H9 (cell line): ENCODE measurements around the gene ACAD10. TPM values are rescaled to one million over a fixed set of nuclear protein-coding genes. Genes with fewer than 3 reads are reported as not detected.

Experiments
- DNase-seq: peaks from one replicate; pipeline ENCODE4 v3.0.0-alpha.2; 2017
- H2AFZ ChIP-seq: one replicate; pipeline ENCODE4 v1.6.1; 2013; ENCODE audit warnings: mild to moderate bottlenecking, low read length, control low read depth, moderate library complexity
- H2AK5ac ChIP-seq: 2 replicates; pipeline ENCODE4 v1.6.1; 2013; ENCODE audit warnings: low read length, control low read depth, mixed read lengths; ENCODE audit not compliant: insufficient read length
- H2BK120ac ChIP-seq: one replicate; pipeline ENCODE4 v1.6.1; 2013; ENCODE audit warnings: low read depth, mild to moderate bottlenecking, low read length, control low read depth, inconsistent platforms; ENCODE audit not compliant: poor library complexity, severe bottlenecking
- H2BK12ac ChIP-seq: 2 replicates; pipeline ENCODE4 v1.6.1; 2013; ENCODE audit warnings: low read length, control low read depth, mixed read lengths, low read depth; ENCODE audit not compliant: insufficient read length
- H2BK15ac ChIP-seq: 2 replicates; pipeline ENCODE4 v1.6.1; 2013; ENCODE audit warnings: low read depth, low read length, control low read depth
- H2BK20ac ChIP-seq: one replicate; pipeline ENCODE4 v1.6.1; 2013; ENCODE audit warnings: low read depth, mild to moderate bottlenecking, low read length, control low read depth, inconsistent platforms; ENCODE audit not compliant: poor library complexity, severe bottlenecking
- H2BK5ac ChIP-seq: 2 replicates; pipeline ENCODE4 v1.6.1; 2013; ENCODE audit warnings: low read length, control low read depth, mixed read lengths; ENCODE audit not compliant: insufficient read length
- H3K14ac ChIP-seq: 2 replicates; pipeline ENCODE4 v1.6.1; 2013; ENCODE audit warnings: low read length, control low read depth; ENCODE audit not compliant: insufficient read depth
- H3K18ac ChIP-seq: 2 replicates; pipeline ENCODE4 v1.6.1; 2013; ENCODE audit warnings: low read depth, mild to moderate bottlenecking, mixed read lengths, low read length, control low read depth; ENCODE audit not compliant: insufficient read length
- H3K23ac ChIP-seq: 2 replicates; pipeline ENCODE4 v1.6.1; 2013; ENCODE audit warnings: low read length, control low read depth, mixed read lengths, low read depth; ENCODE audit not compliant: insufficient read length
- H3K23me2 ChIP-seq: 2 replicates; pipeline ENCODE4 v1.6.1; 2013; ENCODE audit warnings: low read depth, mild to moderate bottlenecking, mixed read lengths, low read length, control low read depth; ENCODE audit not compliant: insufficient read length, poor library complexity, severe bottlenecking
- H3K27ac ChIP-seq: 2 replicates; pipeline ENCODE4 v1.5.1; 2013; ENCODE audit warnings: low read length, control low read depth, mixed read lengths, low read depth; ENCODE audit not compliant: insufficient read length
- H3K27me3 ChIP-seq: 2 replicates; pipeline ENCODE4 v1.6.1; 2013; ENCODE audit warnings: low read length, control low read depth, inconsistent platforms; ENCODE audit not compliant: insufficient read depth
- H3K4ac ChIP-seq: 2 replicates; pipeline ENCODE4 v1.6.1; 2013; ENCODE audit warnings: low read depth, mild to moderate bottlenecking, control low read depth, inconsistent platforms, low read length, moderate library complexity
- H3K4me1 ChIP-seq: 2 replicates; pipeline ENCODE4 v1.6.1; 2013; ENCODE audit warnings: low read length, control low read depth, inconsistent platforms; ENCODE audit not compliant: insufficient read depth
- H3K4me2 ChIP-seq: 2 replicates; pipeline ENCODE4 v1.6.1; 2013; ENCODE audit warnings: low read length, control low read depth, mixed read lengths; ENCODE audit not compliant: insufficient read length, insufficient read depth
- H3K56ac ChIP-seq: 2 replicates; pipeline ENCODE4 v1.6.1; 2013; ENCODE audit warnings: low read depth, mild to moderate bottlenecking, mixed read lengths, low read length, control low read depth; ENCODE audit not compliant: insufficient read length
- H3K79me1 ChIP-seq: 2 replicates; pipeline ENCODE4 v1.6.1; 2013; ENCODE audit warnings: low read depth, mild to moderate bottlenecking, moderate library complexity, low read length, control low read depth, inconsistent platforms; ENCODE audit not compliant: insufficient read depth, poor library complexity, severe bottlenecking
- H3K79me2 ChIP-seq: 2 replicates; pipeline ENCODE4 v1.6.1; 2013; ENCODE audit warnings: low read length, control low read depth, inconsistent platforms; ENCODE audit not compliant: insufficient read depth
- H3K9ac ChIP-seq: 2 replicates; pipeline ENCODE4 v1.6.1; 2013; ENCODE audit warnings: low read length, control low read depth, mixed read lengths; ENCODE audit not compliant: insufficient read length; ENCODE audit errors: extremely low read depth
- H3K9me3 ChIP-seq: one replicate; pipeline ENCODE4 v1.6.1; 2013; ENCODE audit warnings: low read depth, low read length, inconsistent platforms; ENCODE audit not compliant: control insufficient read depth
- H3T11ph ChIP-seq: one replicate; pipeline ENCODE4 v1.6.1; 2013; ENCODE audit warnings: mild to moderate bottlenecking, low read length, control low read depth, inconsistent platforms
- H4K20me1 ChIP-seq: one replicate; pipeline ENCODE4 v1.6.1; 2013; ENCODE audit not compliant: control insufficient read depth, insufficient read length, insufficient read depth
- H4K5ac ChIP-seq: 2 replicates; pipeline ENCODE4 v1.6.1; 2013; ENCODE audit warnings: low read depth, mild to moderate bottlenecking, mixed read lengths, low read length, control low read depth; ENCODE audit not compliant: insufficient read length
- H4K8ac ChIP-seq: replicated peaks from 2 replicates; pipeline ENCODE4 v1.6.1; 2013; ENCODE audit warnings: low read length, control low read depth, mixed read lengths, low read depth; ENCODE audit not compliant: insufficient read length
- H4K91ac ChIP-seq: 2 replicates; pipeline ENCODE4 v1.6.1; 2013; ENCODE audit warnings: low read depth, mild to moderate bottlenecking, moderate library complexity, mixed read lengths, low read length, control low read depth; ENCODE audit not compliant: insufficient read length
- H3K27ac Mint-ChIP-seq, 3 experiments: 2 replicates in 2 of 3; 3 replicates in 1 of 3; pipeline ENCODE4 v1.8.0; 2020 to 2021; ENCODE audit warnings: mixed read lengths in 3 of 3, mild to moderate bottlenecking in 1 of 3, moderate library complexity in 1 of 3
- H3K27me3 Mint-ChIP-seq: 2 replicates; pipeline ENCODE4 v1.8.0; 2021; ENCODE audit warnings: low read depth, mild to moderate bottlenecking, moderate library complexity, mixed read lengths
- H3K36me3 Mint-ChIP-seq, 3 experiments: 2 replicates in 2 of 3; 3 replicates in 1 of 3; pipeline ENCODE4 v1.8.0; 2020 to 2021; ENCODE audit warnings: low read depth in 3 of 3, mixed read lengths in 3 of 3; ENCODE audit not compliant: insufficient read depth in 1 of 3
- H3K4me1 Mint-ChIP-seq, 2 experiments: 2 replicates each; pipeline ENCODE4 v1.8.0; 2020; ENCODE audit warnings: mixed read lengths in 2 of 2
- H3K4me3 Mint-ChIP-seq, 2 experiments: 2 replicates in 1 of 2; 3 replicates in 1 of 2; pipeline ENCODE4 v1.8.0; 2020 to 2021; ENCODE audit warnings: mild to moderate bottlenecking in 2 of 2, mixed read lengths in 2 of 2, moderate library complexity in 1 of 2
- H3K9me3 Mint-ChIP-seq, 2 experiments: 2 replicates in 1 of 2; 3 replicates in 1 of 2; pipeline ENCODE4 v1.8.0; 2020; ENCODE audit warnings: mild to moderate bottlenecking in 2 of 2, mixed read lengths in 2 of 2, moderate library complexity in 1 of 2
- WGBS: extraction: QIAGEN DNeasy Blood & Tissue Kit; methylation state at CpG from one replicate; pipeline ENCODE4 v1.1.7; 2013; ENCODE audit warnings: missing lambda C conversion rate, low lambda C conversion rate, mixed read lengths; ENCODE audit not compliant: insufficient read length; ENCODE audit errors: extremely low coverage; 5-methylcytosine and 5-hydroxymethylcytosine counted together
- total RNA-seq: library from RNA; stranded (reverse); gene quantifications from 2 replicates; pipeline ENCODE4 v1.2.1, GENCODE V29; 2021
- TF ChIP-seq, protein P1 (sequence below): fragments of 200-600 bp; sonication (generic); conservative IDR thresholded peaks from 3 replicates; pipeline ENCODE4 v1.8.0; 2021; ENCODE audit warnings: antibody characterized with exemption, mild to moderate bottlenecking

Gene ACAD10
- total RNA-seq, 1 experiment from 2014 or later = 25.7 TPM

DNA sequence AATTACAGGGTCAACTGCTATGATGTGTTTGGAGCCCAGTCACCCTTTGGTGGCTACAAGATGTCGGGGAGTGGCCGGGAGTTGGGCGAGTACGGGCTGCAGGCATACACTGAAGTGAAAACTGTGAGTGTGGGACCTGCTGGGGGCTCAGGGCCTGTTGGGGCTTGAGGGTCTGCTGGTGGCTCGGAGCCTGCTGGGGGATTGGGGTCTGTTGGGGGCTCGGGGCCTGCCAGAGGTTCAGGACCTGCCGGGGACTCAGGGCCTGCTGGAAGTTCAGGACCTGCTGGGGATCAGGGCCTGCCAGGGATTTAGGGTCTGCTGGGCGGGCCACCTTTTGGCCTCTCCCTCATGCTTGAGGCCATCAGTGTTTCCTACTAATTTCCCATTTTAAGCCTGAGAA is 118.0 kb downstream of the ACAD10 start:
- no peaks in the 10 kb centered on the region for H3K79me1 ChIP-seq
- H4K91ac ChIP-seq = no peak overlapping the region
- H3K4me1 ChIP-seq = no peaks in the 10 kb centered on the region
- H2BK20ac ChIP-seq = no peak overlapping the region
- no peaks in the 10 kb centered on the region for H3K23me2 ChIP-seq
- no peak overlapping the region for H2AK5ac ChIP-seq
- H3K9me3 Mint-ChIP-seq = no peaks in the 10 kb centered on the region; a peak in 1 of 5 replicates
- no peak for DNase-seq
- no peak overlapping the region for H3K9ac ChIP-seq
- no peak overlapping the region for H2BK15ac ChIP-seq
- no peak overlapping the region for H3K4me3 Mint-ChIP-seq
- no peak overlapping the region for H2AFZ ChIP-seq
- H3K27ac Mint-ChIP-seq = no peak overlapping the region; a peak in 1 of 7 replicates
- TF ChIP-seq, protein P1, sequence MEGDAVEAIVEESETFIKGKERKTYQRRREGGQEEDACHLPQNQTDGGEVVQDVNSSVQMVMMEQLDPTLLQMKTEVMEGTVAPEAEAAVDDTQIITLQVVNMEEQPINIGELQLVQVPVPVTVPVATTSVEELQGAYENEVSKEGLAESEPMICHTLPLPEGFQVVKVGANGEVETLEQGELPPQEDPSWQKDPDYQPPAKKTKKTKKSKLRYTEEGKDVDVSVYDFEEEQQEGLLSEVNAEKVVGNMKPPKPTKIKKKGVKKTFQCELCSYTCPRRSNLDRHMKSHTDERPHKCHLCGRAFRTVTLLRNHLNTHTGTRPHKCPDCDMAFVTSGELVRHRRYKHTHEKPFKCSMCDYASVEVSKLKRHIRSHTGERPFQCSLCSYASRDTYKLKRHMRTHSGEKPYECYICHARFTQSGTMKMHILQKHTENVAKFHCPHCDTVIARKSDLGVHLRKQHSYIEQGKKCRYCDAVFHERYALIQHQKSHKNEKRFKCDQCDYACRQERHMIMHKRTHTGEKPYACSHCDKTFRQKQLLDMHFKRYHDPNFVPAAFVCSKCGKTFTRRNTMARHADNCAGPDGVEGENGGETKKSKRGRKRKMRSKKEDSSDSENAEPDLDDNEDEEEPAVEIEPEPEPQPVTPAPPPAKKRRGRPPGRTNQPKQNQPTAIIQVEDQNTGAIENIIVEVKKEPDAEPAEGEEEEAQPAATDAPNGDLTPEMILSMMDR = no peak
- no peak overlapping the region for H3K4ac ChIP-seq
- no peaks in the 10 kb centered on the region for H4K20me1 ChIP-seq
- no peaks in the 10 kb centered on the region for H3K27me3 Mint-ChIP-seq
- no peak overlapping the region for H3K56ac ChIP-seq
- no peaks in the 10 kb centered on the region for H3K79me2 ChIP-seq
- no peak overlapping the region for H3K27ac ChIP-seq
- no peak overlapping the region for H2BK120ac ChIP-seq
- no CpG with 5 or more reads among the region's 8 CpGs for WGBS
- H4K5ac ChIP-seq = no peak overlapping the region
- no peak overlapping the region for H2BK5ac ChIP-seq
- H3K27me3 ChIP-seq = no peaks in the 10 kb centered on the region
- no peak overlapping the region for H3K14ac ChIP-seq
- no peak overlapping the region for H3T11ph ChIP-seq
- H3K23ac ChIP-seq = no peak overlapping the region
- no peak overlapping the region for H3K18ac ChIP-seq
- H3K36me3 Mint-ChIP-seq = peaks cover 23 to 42% (median 28%) of the 10 kb centered on the region in 3 experiments
- no peaks in the 10 kb centered on the region for H3K4me1 Mint-ChIP-seq
- H3K9me3 ChIP-seq = no peaks in the 10 kb centered on the region
- H3K4me2 ChIP-seq = no peak overlapping the region
- H4K8ac ChIP-seq = no peak overlapping the region
- H2BK12ac ChIP-seq = no peak overlapping the region
